ENCODE measurements around the gene MRPS34.

DNA sequence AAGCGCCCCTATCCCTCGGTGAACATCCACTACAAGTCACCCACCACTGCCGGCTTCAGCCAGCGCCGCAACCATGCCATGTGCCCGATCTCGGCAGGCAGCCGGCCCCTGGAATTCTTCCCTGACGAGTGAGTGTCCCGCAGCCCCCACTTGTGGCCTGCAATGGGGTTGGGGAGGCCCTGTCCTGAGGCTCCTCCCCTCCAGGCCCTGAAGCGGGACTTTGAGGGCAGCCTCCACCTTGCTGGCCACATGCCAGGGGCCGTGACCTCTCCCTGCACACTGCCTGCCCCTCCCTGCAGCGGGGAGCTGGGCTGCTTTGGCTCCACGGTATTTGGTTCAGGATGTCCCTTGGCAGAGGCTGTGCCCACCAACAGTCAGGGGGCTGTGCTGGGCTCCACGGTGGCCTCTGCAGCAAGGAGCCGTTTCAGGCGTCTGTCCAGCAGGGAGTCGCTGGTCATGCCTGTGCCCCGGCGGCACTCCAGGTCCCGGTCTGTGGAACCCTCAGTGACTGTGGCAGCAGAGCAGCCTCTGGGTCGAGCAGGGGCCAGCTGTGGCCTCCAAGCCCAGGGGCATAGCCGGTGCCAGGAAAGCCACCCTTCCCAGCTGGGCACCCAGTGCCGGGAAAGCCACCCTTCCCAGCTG, 9.9 kb downstream of the MRPS34 start:
- TF ChIP-seq POLR2A (IDR thresholded peaks at IDR 0.05) = no peak
- TF ChIP-seq, protein P1, sequence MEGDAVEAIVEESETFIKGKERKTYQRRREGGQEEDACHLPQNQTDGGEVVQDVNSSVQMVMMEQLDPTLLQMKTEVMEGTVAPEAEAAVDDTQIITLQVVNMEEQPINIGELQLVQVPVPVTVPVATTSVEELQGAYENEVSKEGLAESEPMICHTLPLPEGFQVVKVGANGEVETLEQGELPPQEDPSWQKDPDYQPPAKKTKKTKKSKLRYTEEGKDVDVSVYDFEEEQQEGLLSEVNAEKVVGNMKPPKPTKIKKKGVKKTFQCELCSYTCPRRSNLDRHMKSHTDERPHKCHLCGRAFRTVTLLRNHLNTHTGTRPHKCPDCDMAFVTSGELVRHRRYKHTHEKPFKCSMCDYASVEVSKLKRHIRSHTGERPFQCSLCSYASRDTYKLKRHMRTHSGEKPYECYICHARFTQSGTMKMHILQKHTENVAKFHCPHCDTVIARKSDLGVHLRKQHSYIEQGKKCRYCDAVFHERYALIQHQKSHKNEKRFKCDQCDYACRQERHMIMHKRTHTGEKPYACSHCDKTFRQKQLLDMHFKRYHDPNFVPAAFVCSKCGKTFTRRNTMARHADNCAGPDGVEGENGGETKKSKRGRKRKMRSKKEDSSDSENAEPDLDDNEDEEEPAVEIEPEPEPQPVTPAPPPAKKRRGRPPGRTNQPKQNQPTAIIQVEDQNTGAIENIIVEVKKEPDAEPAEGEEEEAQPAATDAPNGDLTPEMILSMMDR (IDR thresholded peaks at IDR 0.05) = no peak
